ENCODE data around the gene MACO1.

DNA sequence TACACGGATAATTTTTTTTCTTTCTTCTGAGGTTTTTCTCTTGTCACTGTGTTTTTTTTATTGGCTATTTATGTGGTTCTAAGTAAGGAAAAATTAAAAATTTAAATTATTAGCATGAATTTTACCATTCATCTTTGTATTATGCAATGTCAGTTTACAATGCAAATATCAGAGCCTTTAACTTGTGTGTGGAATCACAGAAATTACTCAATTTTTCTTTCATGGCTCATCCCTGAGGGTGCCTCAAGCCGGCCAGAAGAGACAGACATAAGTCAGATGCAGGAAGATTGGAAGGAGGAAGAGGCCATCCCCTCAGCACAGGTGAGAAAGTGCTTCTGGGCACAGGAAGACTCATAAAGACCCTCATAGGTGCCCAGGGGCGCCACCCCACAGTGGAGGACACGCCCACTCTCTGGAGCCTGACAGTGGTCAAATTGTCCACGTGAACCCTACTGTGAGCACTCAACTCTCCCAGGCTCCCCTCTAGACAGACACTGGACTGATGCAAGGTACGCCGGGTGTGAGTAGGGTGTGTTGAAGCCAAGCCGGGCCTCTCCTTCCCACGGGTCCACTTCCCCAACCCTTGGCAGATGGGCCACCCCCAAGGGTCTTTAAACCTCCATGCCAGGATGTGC lies 103.2 kb downstream of the MACO1 start:
- TF ChIP-seq, protein P1, sequence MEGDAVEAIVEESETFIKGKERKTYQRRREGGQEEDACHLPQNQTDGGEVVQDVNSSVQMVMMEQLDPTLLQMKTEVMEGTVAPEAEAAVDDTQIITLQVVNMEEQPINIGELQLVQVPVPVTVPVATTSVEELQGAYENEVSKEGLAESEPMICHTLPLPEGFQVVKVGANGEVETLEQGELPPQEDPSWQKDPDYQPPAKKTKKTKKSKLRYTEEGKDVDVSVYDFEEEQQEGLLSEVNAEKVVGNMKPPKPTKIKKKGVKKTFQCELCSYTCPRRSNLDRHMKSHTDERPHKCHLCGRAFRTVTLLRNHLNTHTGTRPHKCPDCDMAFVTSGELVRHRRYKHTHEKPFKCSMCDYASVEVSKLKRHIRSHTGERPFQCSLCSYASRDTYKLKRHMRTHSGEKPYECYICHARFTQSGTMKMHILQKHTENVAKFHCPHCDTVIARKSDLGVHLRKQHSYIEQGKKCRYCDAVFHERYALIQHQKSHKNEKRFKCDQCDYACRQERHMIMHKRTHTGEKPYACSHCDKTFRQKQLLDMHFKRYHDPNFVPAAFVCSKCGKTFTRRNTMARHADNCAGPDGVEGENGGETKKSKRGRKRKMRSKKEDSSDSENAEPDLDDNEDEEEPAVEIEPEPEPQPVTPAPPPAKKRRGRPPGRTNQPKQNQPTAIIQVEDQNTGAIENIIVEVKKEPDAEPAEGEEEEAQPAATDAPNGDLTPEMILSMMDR (conservative IDR thresholded peaks at IDR 0.05; ENCODE audit: low read depth, low read length), result no peak
- TF ChIP-seq EZH2 (IDR thresholded peaks at IDR 0.05; ENCODE audit: borderline replicate concordance, low read depth, low read length, poor library complexity, severe bottlenecking), result no peak
